SK-N-SH (cell line): ENCODE results near the gene RPA1. TPM values are rescaled to one million over a fixed set of nuclear protein-coding genes. Genes with fewer than 3 reads are reported as not detected.

Experiments
- CTCF ChIA-PET: fragments of 300-600, 350-600 bp; formaldehyde crosslinking; extraction: SDS; loops from one replicate; lab custom pipeline; 2021; lab: Yijun Ruan, JAX
- POLR2A ChIA-PET: fragments of 350-600 bp; sonication (Branson Sonifier 250); formaldehyde crosslinking; extraction: SDS; loops from one replicate; lab custom pipeline; 2020; ENCODE audit warnings: antibody characterized with exemption, inconsistent platforms; lab: Yijun Ruan, JAX
- DNase-seq: peaks from one replicate; pipeline ENCODE4 v3.0.0; 2012
- H2AFZ ChIP-seq: fragments of 200-600 bp; sonication (generic); 2 replicates; pipeline ENCODE4 v1.8.1; 2016; ENCODE audit warnings: antibody characterized with exemption, mild to moderate bottlenecking, low read depth
- H3F3A ChIP-seq: fragments of 200-600 bp; sonication (generic); replicated peaks from 2 replicates; pipeline ENCODE3; 2016; ENCODE audit warnings: antibody characterized with exemption, mild to moderate bottlenecking; ENCODE audit not compliant: insufficient read depth
- H3K27ac ChIP-seq, 2 experiments: fragments of 200-500 bp in 1 of 2; fragments of 200-600 bp in 1 of 2; sonication (Bioruptor generic) in 1 of 2; sonication (generic), shearing (Covaris generic) in 1 of 2; 2 replicates each; pipeline versions ENCODE4 v1.5.1 to v1.6.1; 2014 to 2016; ENCODE audit warnings: low read depth in 2 of 2, inconsistent platforms in 1 of 2, low read length in 1 of 2, mild to moderate bottlenecking in 1 of 2, mixed read lengths in 1 of 2
- H3K27me3 ChIP-seq: fragments of 200-600 bp; sonication (generic), shearing (Covaris generic); 2 replicates; pipeline ENCODE4 v1.6.1; 2016; ENCODE audit warnings: mixed run types; ENCODE audit not compliant: insufficient read depth
- H3K36me3 ChIP-seq, 2 experiments: fragments of 200-500 bp in 1 of 2; fragments of 200-600 bp in 1 of 2; sonication (Bioruptor generic) in 1 of 2; sonication (generic) in 1 of 2; replicated peaks in 1 of 2; 2 replicates each; pipeline versions ENCODE3 to v1.5.1; 2014 to 2016; ENCODE audit warnings: low read length in 1 of 2, mild to moderate bottlenecking in 1 of 2; ENCODE audit not compliant: insufficient read depth in 2 of 2, control insufficient read depth in 1 of 2
- H3K4me1 ChIP-seq, 2 experiments: fragments of 200-500 bp in 1 of 2; fragments of 200-600 bp in 1 of 2; sonication (Bioruptor generic) in 1 of 2; sonication (generic), shearing (Covaris generic) in 1 of 2; 2 replicates each; pipeline versions ENCODE4 v1.5.1 to v1.6.1; 2014 to 2016; ENCODE audit warnings: low read depth in 1 of 2, low read length in 1 of 2, mixed run types in 1 of 2; ENCODE audit not compliant: insufficient read depth in 2 of 2, control insufficient read depth in 1 of 2
- H3K4me2 ChIP-seq: fragments of 200-600 bp; sonication (generic), shearing (Covaris generic); 2 replicates; pipeline ENCODE4 v1.6.1; 2017; ENCODE audit warnings: mixed run types
- H3K4me3 ChIP-seq, 2 experiments: fragments of 200-500 bp in 1 of 2; fragments of 200-600 bp in 1 of 2; sonication (Bioruptor generic) in 1 of 2; sonication (generic), shearing (Covaris generic) in 1 of 2; 2 replicates each; pipeline versions ENCODE4 v1.5.1 to v1.8.1; 2014 to 2016; ENCODE audit warnings: low read depth in 2 of 2, inconsistent platforms in 1 of 2, low read length in 1 of 2, mild to moderate bottlenecking in 1 of 2, mixed read lengths in 1 of 2, moderate library complexity in 1 of 2
- H3K79me2 ChIP-seq: fragments of 200-600 bp; sonication (generic); 2 replicates; pipeline ENCODE4 v1.8.1; 2017; ENCODE audit warnings: mild to moderate bottlenecking; ENCODE audit not compliant: insufficient read depth
- H3K9ac ChIP-seq: fragments of 200-600 bp; sonication (generic); 2 replicates; pipeline ENCODE4 v1.6.1; 2017; ENCODE audit warnings: mixed run types
- H3K9me2 ChIP-seq: fragments of 200-600 bp; sonication (generic); 2 replicates; pipeline ENCODE4 v1.6.1; 2017; ENCODE audit warnings: mixed run types
- H3K9me3 ChIP-seq: fragments of 200-600 bp; sonication (generic); 2 replicates; pipeline ENCODE4 v1.6.1; 2017; ENCODE audit warnings: mixed run types, mild to moderate bottlenecking, moderate library complexity
- H4K20me1 ChIP-seq: fragments of 200-600 bp; sonication (generic); 2 replicates; pipeline ENCODE4 v1.6.1; 2017; ENCODE audit warnings: mild to moderate bottlenecking, mixed run types; ENCODE audit not compliant: insufficient read depth
- ELF1 ChIP-seq: IDR thresholded peaks from 2 replicates; pipeline ENCODE4 v1.4.0; 2012
- EP300 ChIP-seq, 2 experiments: IDR thresholded peaks; 2 replicates each; pipeline versions ENCODE4 v1.4.0 to v1.6.1; 2012; ENCODE audit warnings: borderline replicate concordance in 1 of 2, low read depth in 1 of 2, low read length in 1 of 2
- EZH2phosphoT487 ChIP-seq: fragments of 200-600 bp; sonication (generic); IDR thresholded peaks from 2 replicates; pipeline ENCODE4 v1.6.1; 2017; ENCODE audit warnings: low read depth, mixed run types, mild to moderate bottlenecking, antibody characterized with exemption, moderate library complexity, borderline replicate concordance
- FOSL2 ChIP-seq: IDR thresholded peaks from 2 replicates; pipeline ENCODE4 v1.4.0; 2012; ENCODE audit warnings: low read depth, mild to moderate bottlenecking, moderate library complexity, borderline replicate concordance
- FOXJ3 ChIP-seq: sonication (generic); formaldehyde crosslinking; IDR thresholded peaks from 2 replicates; pipeline ENCODE4 v1.5.1; 2020; ENCODE audit warnings: mild to moderate bottlenecking, missing genetic modification reagents
- GABPA ChIP-seq: IDR thresholded peaks from 2 replicates; pipeline ENCODE4 v1.4.0; 2012; ENCODE audit warnings: low read depth, mild to moderate bottlenecking
- GATA2 ChIP-seq: sonication (generic); formaldehyde crosslinking; IDR thresholded peaks from 2 replicates; pipeline ENCODE4 v1.5.0; 2020; ENCODE audit warnings: mild to moderate bottlenecking, missing genetic modification reagents
- JUND ChIP-seq: IDR thresholded peaks from 2 replicates; pipeline ENCODE4 v1.4.0; 2012
- MAX ChIP-seq: IDR thresholded peaks from 2 replicates; pipeline ENCODE4 v1.4.0; 2012; ENCODE audit warnings: low read depth
- MEF2A ChIP-seq: IDR thresholded peaks from 2 replicates; pipeline ENCODE4 v1.4.0; 2012; ENCODE audit warnings: low read depth, borderline replicate concordance
- RAD21 ChIP-seq: IDR thresholded peaks from 2 replicates; pipeline ENCODE4 v1.6.1; 2012; ENCODE audit warnings: mild to moderate bottlenecking, low read length
- RCOR1 ChIP-seq: fragments of 150-350 bp; IDR thresholded peaks from 2 replicates; pipeline ENCODE4 v1.6.1; 2017; ENCODE audit warnings: antibody characterized with exemption, low read length
- RXRA ChIP-seq: IDR thresholded peaks from 2 replicates; pipeline ENCODE4 v1.4.0; 2012; ENCODE audit warnings: low read depth, mild to moderate bottlenecking, borderline replicate concordance
- TCF12 ChIP-seq: IDR thresholded peaks from 2 replicates; pipeline ENCODE4 v1.4.0; 2012
- YY1 ChIP-seq: IDR thresholded peaks from 2 replicates; pipeline ENCODE4 v1.4.0; 2012; ENCODE audit warnings: low read depth, mild to moderate bottlenecking
- WGBS: methylation state at CpG from one replicate; pipeline ENCODE4 v1.1.6; 2017; ENCODE audit warnings: low lambda C conversion rate; 5-methylcytosine and 5-hydroxymethylcytosine counted together
- polyA plus RNA-seq, 3 experiments: library from polyadenylated mRNA; depleted of rRNA; stranded (reverse); fragments of >200 nt; gene quantifications; 2 replicates each; pipeline ENCODE4 v1.2.3, GENCODE V29; 2012
- TF ChIP-seq, protein P1 (sequence below): IDR thresholded peaks from 2 replicates; pipeline ENCODE4; 2012
- TF ChIP-seq, protein P2 (sequence below): fragments of 150-350 bp; IDR thresholded peaks from 2 replicates; pipeline ENCODE4 v1.6.1; 2017; ENCODE audit warnings: antibody characterized with exemption, low read length, low read depth, borderline replicate concordance

RPA1 gene
- polyA plus RNA-seq, 1 of the 3 experiments (the other 2 are of a cell fraction), result 47.2 TPM

GRCh38 chr17:1918346-1919162, 88.7 kb downstream of the RPA1 start:
- Histone ChIP-seq H4K20me1 (no peaks in the 10 kb centered on the region), H3K36me3 (no peaks in the 10 kb centered on the region), H3K79me2 (no peaks in the 10 kb centered on the region), H3K4me2 (no peak overlapping the region), H3K9ac (no peak overlapping the region), H2AFZ (no peak overlapping the region), H3K27ac (no peak overlapping the region), H3K4me3 (no peak overlapping the region), H3K4me1 (no peaks in the 10 kb centered on the region), H3K27me3 (peaks cover 2% of the 10 kb centered on the region; the same call in 1 of the 2 replicates), H3K9me2 (no peaks in the 10 kb centered on the region), H3K9me3 (no peaks in the 10 kb centered on the region), H3F3A (no peaks in the 10 kb centered on the region)
- POLR2A ChIA-PET, result no interaction called here
- no peak for DNase-seq
- CTCF ChIA-PET, result interaction anchor here (0.6 to 3.5 kb wide), 4 partner anchors 9 to 197 kb away, joined by 3 to 17 read pairs (median 10); no protein-coding TSS in a partner anchor
- TF ChIP-seq GABPA (no peak), GATA2 (no peak), MAX (no peak), EP300 (IDR thresholded peaks at IDR 0.05; ENCODE audit: borderline replicate concordance in 1 of 2, low read depth in 1 of 2, low read length in 1 of 2) (no peak)
- TF ChIP-seq, protein P1, sequence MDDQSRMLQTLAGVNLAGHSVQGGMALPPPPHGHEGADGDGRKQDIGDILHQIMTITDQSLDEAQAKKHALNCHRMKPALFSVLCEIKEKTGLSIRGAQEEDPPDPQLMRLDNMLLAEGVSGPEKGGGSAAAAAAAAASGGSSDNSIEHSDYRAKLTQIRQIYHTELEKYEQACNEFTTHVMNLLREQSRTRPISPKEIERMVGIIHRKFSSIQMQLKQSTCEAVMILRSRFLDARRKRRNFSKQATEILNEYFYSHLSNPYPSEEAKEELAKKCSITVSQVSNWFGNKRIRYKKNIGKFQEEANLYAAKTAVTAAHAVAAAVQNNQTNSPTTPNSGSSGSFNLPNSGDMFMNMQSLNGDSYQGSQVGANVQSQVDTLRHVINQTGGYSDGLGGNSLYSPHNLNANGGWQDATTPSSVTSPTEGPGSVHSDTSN, result no peak
- WGBS, result 86% methylated on average over 27 of the region's 29 CpGs

DNA sequence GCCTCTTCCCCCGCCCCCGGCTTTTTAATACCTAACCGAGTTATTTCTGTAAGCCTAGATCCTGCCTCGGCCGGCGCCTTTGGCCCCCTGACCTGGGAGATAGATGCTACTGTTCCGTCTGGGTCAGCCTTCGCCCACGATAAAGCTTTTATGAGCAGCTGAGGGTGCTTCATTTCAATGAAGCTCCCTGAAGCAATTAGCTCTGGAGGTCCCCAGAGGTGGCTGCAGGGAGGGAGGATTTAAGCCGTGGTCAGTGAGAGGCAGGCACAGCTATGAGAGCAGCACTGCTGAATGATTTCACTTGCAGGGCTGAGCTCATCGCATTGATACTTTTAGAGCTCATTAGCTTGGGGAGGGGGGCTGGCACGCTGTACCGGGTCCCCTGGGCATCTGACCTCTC, 89.4 kb downstream of the RPA1 start:
- H3F3A ChIP-seq, result no peaks in the 10 kb centered on the region
- H3K4me1 ChIP-seq, result no peaks in the 10 kb centered on the region
- no peak overlapping the region for H3K27ac ChIP-seq
- WGBS, result 87% methylated on average over 13 of the region's 13 CpGs
- no peak overlapping the region for H3K9ac ChIP-seq
- no peaks in the 10 kb centered on the region for H3K36me3 ChIP-seq
- no peak overlapping the region for H3K4me3 ChIP-seq
- no peaks in the 10 kb centered on the region for H3K9me2 ChIP-seq
- H4K20me1 ChIP-seq, result no peaks in the 10 kb centered on the region
- TF ChIP-seq, protein P2, sequence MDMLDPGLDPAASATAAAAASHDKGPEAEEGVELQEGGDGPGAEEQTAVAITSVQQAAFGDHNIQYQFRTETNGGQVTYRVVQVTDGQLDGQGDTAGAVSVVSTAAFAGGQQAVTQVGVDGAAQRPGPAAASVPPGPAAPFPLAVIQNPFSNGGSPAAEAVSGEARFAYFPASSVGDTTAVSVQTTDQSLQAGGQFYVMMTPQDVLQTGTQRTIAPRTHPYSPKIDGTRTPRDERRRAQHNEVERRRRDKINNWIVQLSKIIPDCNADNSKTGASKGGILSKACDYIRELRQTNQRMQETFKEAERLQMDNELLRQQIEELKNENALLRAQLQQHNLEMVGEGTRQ, result no peak
- TF ChIP-seq FOXJ3 (CRISPR knock-in tag) (no peak), EP300 (IDR thresholded peaks at IDR 0.05; ENCODE audit: borderline replicate concordance in 1 of 2, low read depth in 1 of 2, low read length in 1 of 2) (no peak), MEF2A (no peak), YY1 (no peak), TCF12 (no peak), RXRA (no peak), EZH2phosphoT487 (no peak), JUND (no peak), RCOR1 (no peak), ELF1 (no peak), GABPA (no peak), RAD21 (no peak), MAX (no peak), FOSL2 (no peak)
- H3K27me3 ChIP-seq, result no peaks in the 10 kb centered on the region
- DNase-seq, result peak; percentile 4
- H3K9me3 ChIP-seq, result no peaks in the 10 kb centered on the region
- no peak overlapping the region for H2AFZ ChIP-seq
- CTCF ChIA-PET, result interaction anchor here (1.1 to 3.5 kb wide), 3 partner anchors 10 to 198 kb away, joined by 4 to 17 read pairs (median 15); no protein-coding TSS in a partner anchor
- POLR2A ChIA-PET, result no interaction called here
- no peaks in the 10 kb centered on the region for H3K79me2 ChIP-seq
- no peak overlapping the region for H3K4me2 ChIP-seq
